DMS53 (cell line): Measurements from ENCODE around the gene ARHGAP15.

Experiments used
- DNase-seq: peaks from one replicate; lab custom pipeline; 2025; lab: John Stamatoyannopoulos, UW

ARHGAP15 gene

DNA sequence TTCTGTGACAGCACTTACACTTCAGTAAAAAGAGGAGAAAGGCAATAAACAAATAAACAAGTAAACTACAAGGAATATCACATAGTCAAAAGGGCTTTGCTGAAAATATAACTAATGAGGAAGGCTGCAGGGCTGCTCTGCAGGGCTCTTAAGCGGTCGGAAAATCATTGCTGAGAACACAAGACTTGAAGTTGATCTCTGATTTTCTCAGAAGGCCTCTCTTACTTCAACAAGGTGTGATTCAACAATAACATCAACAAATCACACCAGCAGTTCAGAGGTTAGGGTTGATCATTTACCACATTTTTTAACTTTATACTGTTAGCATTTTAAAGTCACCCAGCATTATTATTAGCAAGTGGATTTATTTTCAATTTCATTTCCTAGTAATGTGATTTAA lies 215.6 kb downstream of the ARHGAP15 start:
- no peak for DNase-seq

DNA sequence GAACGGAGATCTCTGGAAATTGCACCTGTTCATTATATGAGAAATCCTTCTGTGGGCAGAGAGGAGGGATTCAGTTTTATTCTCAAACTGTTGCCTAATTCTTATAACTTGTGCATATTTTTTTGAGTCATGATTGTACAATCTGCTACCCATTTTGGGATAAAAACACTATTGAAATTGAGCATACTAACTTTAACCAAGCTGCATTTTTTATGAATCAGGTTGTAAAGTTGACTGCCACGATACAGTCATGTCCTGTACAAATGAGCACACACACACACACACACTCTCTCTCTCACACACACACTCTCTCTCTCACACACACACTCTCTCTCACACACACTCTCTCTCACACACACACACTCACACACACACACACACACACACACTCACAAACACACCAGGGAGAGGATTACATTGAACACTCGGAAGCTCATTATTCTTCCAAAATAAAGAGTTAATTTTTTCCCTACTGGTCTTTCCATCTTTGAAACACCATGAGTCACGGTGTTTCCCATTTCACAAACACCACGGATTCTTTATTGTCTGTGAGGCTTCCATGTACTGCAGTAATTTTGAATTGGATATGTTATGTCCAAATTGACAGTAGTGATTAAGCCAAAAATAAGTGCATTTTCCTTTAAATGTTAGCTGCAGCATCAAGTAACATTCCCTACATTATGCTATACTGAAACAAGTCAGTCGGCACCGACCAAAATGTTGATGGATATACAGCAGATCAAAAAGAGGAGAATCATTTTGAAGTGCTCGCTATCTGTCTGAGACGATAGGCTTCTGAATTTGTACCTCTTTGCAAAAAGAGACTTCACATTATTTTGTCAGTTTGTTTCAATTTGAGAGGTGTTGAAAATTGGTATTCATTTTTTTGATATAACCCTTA lies 216.9 kb downstream of the ARHGAP15 start:
- DNase-seq: no peak

DNA sequence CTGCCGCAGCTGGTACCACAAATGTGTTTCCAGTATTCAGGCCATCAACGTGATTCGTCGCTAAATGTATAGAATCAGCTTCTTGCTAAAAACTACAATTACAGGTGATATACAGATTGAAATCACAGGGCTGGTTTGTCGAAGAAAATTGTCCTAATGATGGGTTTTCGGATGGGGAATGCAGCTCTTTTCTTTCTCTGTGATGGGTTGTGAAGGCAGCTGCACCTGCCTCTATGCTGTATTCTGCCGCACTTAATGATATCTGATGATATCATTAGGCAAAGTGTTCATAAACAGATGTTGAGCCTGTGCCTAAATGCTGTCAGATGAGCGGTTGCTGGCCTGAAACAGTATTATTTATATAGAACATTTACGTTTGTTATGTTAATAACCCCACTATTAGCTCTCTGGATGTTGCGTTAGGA lies 218.1 kb downstream of the ARHGAP15 start:
- no peak for DNase-seq

DNA sequence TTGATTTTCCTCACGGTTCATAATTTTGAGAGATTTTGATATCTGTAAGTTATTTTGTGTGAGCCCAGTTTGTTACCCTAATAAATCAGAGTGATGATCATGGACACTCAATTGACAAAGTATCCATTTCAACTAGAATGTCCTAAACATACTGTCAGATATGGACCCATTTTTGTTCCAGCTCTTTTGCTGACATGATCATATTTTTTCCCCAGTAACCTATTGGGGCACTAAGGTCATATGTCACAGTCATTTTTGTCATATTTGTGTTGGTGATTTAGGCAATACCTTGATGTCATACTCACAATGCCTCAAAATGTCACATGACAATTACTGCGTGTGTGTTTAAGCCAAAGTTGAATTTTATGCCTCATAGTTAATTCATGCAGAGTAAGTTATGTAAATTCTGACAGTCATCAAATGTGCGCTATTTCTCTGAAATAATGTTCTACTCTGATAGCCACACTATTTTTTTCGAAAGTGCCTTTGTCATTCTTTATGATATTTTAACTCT lies 218.7 kb downstream of the ARHGAP15 start:
- no peak for DNase-seq

- DNase-seq: no peak
Measured at GRCh38 chr2:143354050-143354750, 225.0 kb downstream of the ARHGAP15 start.

DNA sequence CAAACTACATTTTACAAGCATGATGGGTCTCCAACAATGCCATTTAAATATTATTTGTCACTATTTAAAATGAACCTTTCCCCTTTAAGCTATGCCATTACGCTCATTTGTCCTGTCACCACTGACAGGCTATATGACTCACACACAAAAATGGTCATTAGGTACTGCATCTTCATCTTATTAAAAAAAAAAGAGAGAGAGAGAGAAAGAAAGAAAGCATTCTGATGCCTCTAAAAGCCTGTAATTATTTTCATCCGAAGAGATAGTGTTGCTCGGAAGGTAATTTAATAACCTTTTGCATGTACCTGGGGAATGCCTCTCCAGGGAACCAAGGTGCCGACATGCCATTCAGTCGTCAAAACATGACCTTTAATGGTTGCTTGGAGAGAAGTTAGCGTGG lies 226.7 kb downstream of the ARHGAP15 start:
- DNase-seq: no peak

- DNase-seq: no peak
Measured at GRCh38 chr2:143356336-143356735, 227.1 kb downstream of the ARHGAP15 start.

DNA sequence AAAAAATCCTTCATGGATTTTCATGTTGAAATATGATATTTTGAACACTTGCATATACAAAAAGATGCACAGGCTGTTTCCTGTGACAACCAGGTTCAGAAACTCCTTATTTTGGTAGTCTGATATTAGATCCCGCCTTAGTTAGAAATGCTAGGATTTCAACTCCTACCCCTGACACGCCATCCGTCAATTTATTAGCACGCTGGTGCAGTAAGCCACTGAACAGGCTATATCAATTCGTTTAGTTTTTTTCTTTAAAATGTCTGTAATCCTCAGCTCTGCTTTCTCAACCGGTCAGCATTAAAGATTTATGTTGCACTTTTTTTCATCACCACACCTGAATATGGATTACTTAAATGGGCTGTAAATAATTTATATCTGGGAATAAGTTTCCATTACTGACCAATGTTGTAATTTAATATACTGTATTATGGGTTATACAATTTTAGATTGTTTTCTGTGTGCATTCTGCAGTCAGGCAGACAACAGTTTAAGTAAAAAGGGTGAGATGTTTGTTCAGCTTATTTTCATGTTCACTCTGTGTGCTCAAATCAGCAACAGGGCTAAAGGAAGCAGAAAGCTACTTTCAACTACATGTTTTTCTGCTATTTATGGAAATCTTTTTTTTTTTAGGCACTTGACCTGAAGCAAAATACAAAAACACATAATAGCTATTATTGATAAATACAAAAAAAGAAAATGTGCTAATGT lies 227.7 kb downstream of the ARHGAP15 start:
- DNase-seq: no peak

DNA sequence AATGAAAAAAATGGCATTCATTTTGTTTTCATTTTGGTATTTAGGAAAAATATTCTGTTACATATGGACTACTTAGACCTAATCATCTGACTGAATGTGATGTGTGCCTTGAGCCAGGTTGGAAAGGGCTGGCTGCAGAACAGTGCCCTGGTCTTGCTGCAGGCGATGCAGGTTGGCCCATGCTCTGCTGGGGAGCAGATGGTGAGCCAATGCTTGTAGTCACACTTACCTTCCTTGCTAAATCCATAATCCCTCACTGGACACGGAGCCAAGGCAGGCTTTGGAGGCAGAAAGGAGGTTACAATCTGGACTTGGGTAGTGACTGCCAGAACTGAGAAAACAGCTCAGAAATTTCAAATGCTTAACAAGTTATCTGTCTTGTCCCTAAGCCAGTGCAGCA lies 228.7 kb downstream of the ARHGAP15 start:
- no peak for DNase-seq

GRCh38 chr2:143361346-143361745 lies 232.1 kb downstream of the ARHGAP15 start:
- DNase-seq: no peak

- no peak for DNase-seq
Measured at GRCh38 chr2:143371616-143372015, 242.4 kb downstream of the ARHGAP15 start.

GRCh38 chr2:143375384-143375880 lies 246.2 kb downstream of the ARHGAP15 start:
- DNase-seq: no peak

GRCh38 chr2:143378996-143379395 lies 249.8 kb downstream of the ARHGAP15 start:
- DNase-seq: no peak

- no peak for DNase-seq
Measured at GRCh38 chr2:143379955-143380354, 250.7 kb downstream of the ARHGAP15 start.

GRCh38 chr2:143382573-143382972 lies 253.4 kb downstream of the ARHGAP15 start:
- no peak for DNase-seq

- no peak for DNase-seq
Measured at GRCh38 chr2:143383016-143383415, 253.8 kb downstream of the ARHGAP15 start.

- DNase-seq: no peak
Measured at GRCh38 chr2:143384111-143384510, 254.9 kb downstream of the ARHGAP15 start.

DNA sequence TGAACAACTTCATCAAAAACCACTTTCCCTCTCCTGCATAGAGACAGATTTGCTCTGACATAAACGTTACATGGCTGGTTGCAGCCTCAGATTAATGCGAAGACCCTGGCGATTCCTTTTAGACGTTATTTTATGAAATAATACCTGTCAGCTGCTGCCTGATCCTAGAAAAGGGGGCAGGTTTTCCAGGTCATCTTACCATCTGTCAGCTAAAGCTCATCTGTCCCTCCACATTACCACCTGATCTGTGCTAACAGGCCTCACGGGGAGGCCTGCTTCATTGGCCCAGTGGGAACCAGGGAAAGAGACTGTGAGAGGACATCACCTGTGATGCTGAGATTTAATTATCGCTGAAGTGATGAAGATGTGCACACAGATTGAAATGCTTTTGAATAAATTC lies 261.0 kb downstream of the ARHGAP15 start:
- DNase-seq: no peak

GRCh38 chr2:143392358-143392757 lies 263.1 kb downstream of the ARHGAP15 start:
- no peak for DNase-seq

- no peak for DNase-seq
Measured at GRCh38 chr2:143394062-143394461, 264.8 kb downstream of the ARHGAP15 start.

DNA sequence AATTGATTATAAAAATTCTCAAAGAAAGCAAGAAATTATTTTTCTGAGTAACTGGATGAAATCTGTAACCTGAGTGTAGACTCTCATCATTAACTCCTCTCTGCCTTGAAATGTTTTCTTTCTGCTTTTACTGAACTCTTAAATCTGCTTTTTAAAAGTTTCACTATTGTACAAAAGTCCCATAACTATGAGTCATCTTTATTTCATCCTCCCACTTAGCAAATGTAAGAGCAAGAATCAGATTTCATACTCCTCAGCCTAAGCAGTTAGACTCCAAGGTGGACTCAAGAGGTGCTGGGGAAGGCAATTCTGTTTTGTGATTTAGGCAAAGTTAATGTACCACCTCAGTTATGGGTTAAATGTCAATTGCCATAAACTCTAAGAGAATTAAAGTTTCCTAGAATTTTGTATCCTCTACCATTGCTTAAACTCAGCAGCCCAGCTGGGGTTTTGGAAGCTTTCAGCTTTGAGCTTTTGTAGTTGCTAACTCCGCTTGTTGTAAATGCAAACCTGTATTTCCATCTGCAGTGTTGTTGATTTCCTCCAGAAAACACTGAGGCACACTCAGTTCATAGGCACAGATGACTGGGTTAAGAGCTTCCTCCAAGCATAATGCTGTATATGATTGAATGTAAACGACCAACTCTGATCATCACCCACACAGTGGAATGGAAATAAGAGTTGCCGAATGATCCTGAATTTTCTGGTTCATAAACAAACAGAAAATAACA lies 268.8 kb downstream of the ARHGAP15 start:
- DNase-seq: no peak

GRCh38 chr2:143398781-143399180 lies 269.6 kb downstream of the ARHGAP15 start:
- DNase-seq: no peak
